Suprapubic skin (tissue), 4 donors: ENCODE measurements around the gene CATSPER2. TPM values are rescaled to one million over a fixed set of nuclear protein-coding genes. Genes with fewer than 3 reads are reported as not detected.
"Not testable (repeated sequence)": the region's sequence is repeated elsewhere in the genome, so short reads cannot be mapped to it uniquely, and the experiment has no call there.

Source experiments
- DNase-seq, 2 donors: peaks; one replicate each; pipeline ENCODE4 v3.0.0-alpha.2; 2019; ENCODE audit warnings: low spot score in 2 of 2
- H3K27ac ChIP-seq: fragments of 200-600 bp; sonication (generic); one replicate; pipeline ENCODE4 v1.5.1; 2019
- H3K27me3 ChIP-seq: fragments of 200-600 bp; sonication (generic); one replicate; pipeline ENCODE4 v1.5.1; 2019
- H3K36me3 ChIP-seq: fragments of 200-600 bp; sonication (generic); one replicate; pipeline ENCODE4 v1.5.1; 2019
- H3K4me1 ChIP-seq: fragments of 200-600 bp; sonication (generic); one replicate; pipeline ENCODE4 v1.5.1; 2019
- H3K4me3 ChIP-seq: fragments of 200-600 bp; sonication (generic); one replicate; pipeline ENCODE4 v1.5.1; 2019; ENCODE audit warnings: mild to moderate bottlenecking
- H3K9me3 ChIP-seq: fragments of 200-600 bp; sonication (generic); one replicate; pipeline ENCODE4 v1.5.1; 2019
- EP300 ChIP-seq: sonication (generic); formaldehyde crosslinking; IDR thresholded peaks from one replicate; pipeline ENCODE4 v1.6.1; 2017; ENCODE audit warnings: antibody characterized with exemption
- POLR2A ChIP-seq, 2 donors: fragments of 450-650 bp; IDR thresholded peaks; one replicate each; pipeline ENCODE4 v1.6.1; 2017; ENCODE audit warnings: antibody characterized with exemption in 2 of 2, mild to moderate bottlenecking in 2 of 2, moderate library complexity in 2 of 2
- POLR2AphosphoS5 ChIP-seq, 3 donors: sonication (generic); formaldehyde crosslinking; IDR thresholded peaks; one replicate each; pipeline ENCODE4 v1.6.1; 2017; ENCODE audit warnings: antibody characterized with exemption in 3 of 3
- WGBS: methylation state at CpG from one replicate; pipeline ENCODE4 v1.1.5; 2018; 5-methylcytosine and 5-hydroxymethylcytosine counted together
- total RNA-seq, 4 donors: library from RNA; depleted of rRNA; stranded (reverse); fragments of >200 nt; gene quantifications; one replicate each; pipeline ENCODE4 v1.1.0, GENCODE V29; 2016
- TF ChIP-seq, protein P1 (sequence below), 2 donors: fragments of 200-600 bp in 1 of 2; fragments of 450-650 bp in 1 of 2; sonication (generic) in 1 of 2; IDR thresholded peaks; one replicate each; pipeline ENCODE4 v1.5.1; 2016 to 2019; ENCODE audit warnings: antibody characterized with exemption in 2 of 2, mild to moderate bottlenecking in 1 of 2, moderate library complexity in 1 of 2

Gene CATSPER2
- 1 to 10 TPM; 1.8 to 6.5 (median 3.2) TPM for total RNA-seq

GRCh38 chr15:43648649-43649429, at the start of gene CATSPER2:
Gene CATSPER2 (minus strand): TSS chr15:43648844. CDS start chr15:43648061, 783 bp downstream.
- peaks cover 21% of the 10 kb centered on the region for H3K36me3 ChIP-seq
- no peaks in the 10 kb centered on the region for H3K4me1 ChIP-seq
- H3K9me3 ChIP-seq, result no peaks in the 10 kb centered on the region
- no peak within 1 kb of the TSS for H3K4me3 ChIP-seq
- no peak for TF ChIP-seq POLR2AphosphoS5 (IDR thresholded peaks at IDR 0.05)
- no peak for TF ChIP-seq POLR2A (IDR thresholded peaks at IDR 0.05)
- TF ChIP-seq, protein P1, sequence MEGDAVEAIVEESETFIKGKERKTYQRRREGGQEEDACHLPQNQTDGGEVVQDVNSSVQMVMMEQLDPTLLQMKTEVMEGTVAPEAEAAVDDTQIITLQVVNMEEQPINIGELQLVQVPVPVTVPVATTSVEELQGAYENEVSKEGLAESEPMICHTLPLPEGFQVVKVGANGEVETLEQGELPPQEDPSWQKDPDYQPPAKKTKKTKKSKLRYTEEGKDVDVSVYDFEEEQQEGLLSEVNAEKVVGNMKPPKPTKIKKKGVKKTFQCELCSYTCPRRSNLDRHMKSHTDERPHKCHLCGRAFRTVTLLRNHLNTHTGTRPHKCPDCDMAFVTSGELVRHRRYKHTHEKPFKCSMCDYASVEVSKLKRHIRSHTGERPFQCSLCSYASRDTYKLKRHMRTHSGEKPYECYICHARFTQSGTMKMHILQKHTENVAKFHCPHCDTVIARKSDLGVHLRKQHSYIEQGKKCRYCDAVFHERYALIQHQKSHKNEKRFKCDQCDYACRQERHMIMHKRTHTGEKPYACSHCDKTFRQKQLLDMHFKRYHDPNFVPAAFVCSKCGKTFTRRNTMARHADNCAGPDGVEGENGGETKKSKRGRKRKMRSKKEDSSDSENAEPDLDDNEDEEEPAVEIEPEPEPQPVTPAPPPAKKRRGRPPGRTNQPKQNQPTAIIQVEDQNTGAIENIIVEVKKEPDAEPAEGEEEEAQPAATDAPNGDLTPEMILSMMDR (IDR thresholded peaks at IDR 0.05), result no peak
- TF ChIP-seq EP300, result no peak
- no peak within 1 kb of the TSS for H3K27ac ChIP-seq
- no peak for DNase-seq
- H3K27me3 ChIP-seq, result no peaks in the 10 kb centered on the region
- 93% methylated on average over 79 of the region's 85 CpGs for WGBS

DNA sequence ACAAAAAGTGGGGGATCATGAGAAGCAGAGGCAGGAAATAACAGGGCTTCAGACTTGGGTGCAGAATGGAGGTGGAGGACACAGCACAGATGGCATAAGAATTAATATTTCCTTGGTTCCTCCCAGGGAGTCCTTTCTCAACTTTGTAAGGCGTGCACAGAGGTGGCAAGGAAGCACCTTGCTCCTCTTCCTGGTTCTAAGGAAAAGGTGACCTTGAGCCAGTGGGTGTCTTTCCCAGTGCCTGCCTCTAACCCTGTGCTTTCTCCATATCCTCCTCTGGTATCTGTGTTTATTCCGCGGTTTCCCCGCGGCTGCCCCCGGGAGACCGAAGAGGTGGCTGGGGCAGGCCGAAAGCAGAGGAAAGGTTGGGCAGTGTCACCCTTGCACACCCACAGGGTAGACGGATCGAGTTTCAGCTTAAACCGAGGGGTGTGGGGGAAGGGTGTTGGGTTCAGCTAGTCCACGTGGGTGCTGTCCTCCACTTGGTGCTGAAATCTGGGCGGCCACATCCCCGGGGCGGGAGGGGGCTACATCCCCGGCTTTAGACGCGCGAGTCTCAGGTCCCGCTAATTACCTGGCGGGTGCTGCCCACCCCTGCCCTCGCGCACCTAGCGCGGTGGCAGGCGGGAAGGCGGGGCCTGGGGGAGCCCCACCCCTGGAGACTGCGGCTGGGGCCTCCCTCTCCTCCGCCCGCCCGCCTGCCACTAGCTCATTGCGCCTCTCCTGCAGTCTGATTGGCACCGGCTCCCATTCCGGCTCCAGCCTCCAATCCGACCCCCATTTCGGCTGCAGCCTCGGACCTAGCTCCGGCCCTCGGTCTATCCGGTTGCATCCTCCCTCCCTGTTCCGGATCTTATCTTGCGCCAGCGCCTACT, 44.7 kb upstream of the CATSPER2 start, which contains the start of gene CKMT1A:
Gene CKMT1A, plus strand, starts transcription at position 712 of the 875 bp plus-strand sequence. CDS start 192 bp downstream, outside the sequence.
- H3K27me3 ChIP-seq, H3K9me3 ChIP-seq, H3K27ac ChIP-seq, H3K4me3 ChIP-seq, H3K4me1 ChIP-seq, H3K36me3 ChIP-seq, DNase-seq: not testable (repeated sequence)
- WGBS, result no CpG with 5 or more reads among the region's 43 CpGs

DNA sequence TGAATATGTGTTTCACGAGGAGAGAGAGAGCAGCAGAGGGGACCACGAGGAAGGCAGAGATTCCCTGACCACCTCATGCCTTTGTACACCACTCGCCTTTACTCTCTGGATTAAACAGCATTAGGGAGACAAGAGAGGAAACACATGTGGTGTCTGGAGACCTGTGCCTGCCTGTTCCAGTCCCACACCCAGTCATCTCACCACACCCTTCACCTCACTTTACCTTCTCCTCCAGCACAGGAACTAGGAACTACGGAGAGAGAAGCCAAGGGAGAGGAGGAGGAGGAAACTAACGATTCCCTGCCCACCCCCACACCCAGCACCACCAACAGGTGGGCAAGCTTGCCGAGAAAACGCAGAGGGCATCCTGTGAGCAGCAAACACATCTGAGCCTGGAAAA, 44.0 kb upstream of the CATSPER2 start:
- H3K4me1 ChIP-seq, H3K27me3 ChIP-seq, H3K27ac ChIP-seq, H3K9me3 ChIP-seq, H3K4me3 ChIP-seq, H3K36me3 ChIP-seq, DNase-seq: not testable (repeated sequence)
- no CpG with 5 or more reads among the region's 7 CpGs for WGBS

DNA sequence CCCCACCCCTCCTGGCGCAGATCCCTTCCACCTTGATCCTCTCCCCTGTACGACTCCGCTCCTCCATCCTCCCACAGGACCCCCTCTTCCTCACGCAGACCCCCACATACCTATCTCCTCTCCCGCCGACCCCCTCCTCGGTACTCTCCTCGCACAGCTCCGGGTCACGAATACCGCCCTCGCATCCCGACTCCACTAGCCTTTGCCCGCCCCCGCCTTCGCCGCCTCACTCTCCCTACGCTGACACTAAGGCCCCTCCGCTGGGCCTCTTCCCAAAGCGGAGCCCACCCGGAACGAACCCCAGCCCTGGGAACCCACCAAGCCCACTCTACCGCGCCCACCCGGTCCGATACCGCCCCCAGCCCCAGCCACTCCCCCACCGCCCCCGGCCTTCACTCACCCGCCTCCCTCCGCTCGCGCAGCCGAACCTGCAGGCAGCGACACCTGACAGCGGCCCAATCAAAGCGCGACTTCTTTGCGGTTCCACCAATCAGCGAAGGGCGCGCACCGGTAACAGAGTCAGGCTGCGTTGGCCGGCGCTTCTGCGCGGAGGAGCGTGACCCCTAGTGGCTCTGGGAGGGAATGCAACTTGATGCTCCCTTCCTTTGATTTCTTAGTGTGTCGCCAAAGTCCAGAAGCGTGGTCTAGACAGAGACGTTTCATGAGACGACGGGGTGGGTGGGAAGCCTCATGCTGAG, 41.1 kb upstream of the CATSPER2 start:
- DNase-seq, H3K27me3 ChIP-seq, H3K9me3 ChIP-seq, H3K36me3 ChIP-seq, H3K4me3 ChIP-seq, H3K4me1 ChIP-seq, H3K27ac ChIP-seq: not testable (repeated sequence)
- no CpG with 5 or more reads among the region's 54 CpGs for WGBS

DNA sequence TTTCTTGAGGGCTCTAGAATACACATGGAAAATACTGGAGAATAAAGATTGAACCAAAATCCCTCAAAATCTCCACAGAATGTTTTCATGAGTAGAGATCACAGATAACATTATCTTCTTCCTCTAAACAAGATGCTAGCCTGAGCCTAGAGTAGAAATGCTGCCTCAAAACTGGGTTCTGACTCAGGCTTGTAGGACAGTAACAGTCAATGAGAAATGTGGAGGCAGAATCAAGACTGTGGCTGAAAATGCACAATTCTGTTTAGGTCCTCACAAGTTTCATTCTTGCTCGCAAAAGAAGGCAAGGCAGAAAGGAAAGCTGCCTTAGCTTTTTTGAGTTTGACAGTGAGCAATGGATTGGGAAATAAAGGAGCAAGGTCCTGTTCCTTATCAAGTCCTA, 25.5 kb upstream of the CATSPER2 start:
- no CpG with 5 or more reads among the region's 1 CpG for WGBS

DNA sequence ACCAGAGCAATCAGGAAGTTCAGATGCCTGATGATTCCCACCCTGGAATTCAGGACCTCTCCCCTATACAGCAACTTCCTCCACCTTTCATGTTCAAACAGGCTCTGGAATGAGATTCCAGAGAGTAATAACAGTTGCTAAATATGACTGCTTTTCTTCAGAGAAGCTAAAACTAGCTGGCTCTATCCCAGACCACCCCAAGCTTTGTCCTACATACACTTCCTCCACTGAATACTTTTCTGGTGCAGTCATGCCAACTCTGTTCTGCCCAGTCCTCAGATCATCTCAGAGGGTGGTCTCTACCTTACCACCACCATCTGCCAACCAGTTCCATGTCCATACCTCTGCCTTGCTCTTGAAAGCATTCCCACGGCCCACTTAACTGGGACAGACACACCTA, 17.5 kb upstream of the CATSPER2 start:
- H3K4me1 ChIP-seq, H3K36me3 ChIP-seq, H3K4me3 ChIP-seq, H3K9me3 ChIP-seq, DNase-seq, H3K27me3 ChIP-seq, H3K27ac ChIP-seq: not testable (repeated sequence)
- no CpG with 5 or more reads among the region's 1 CpG for WGBS

More for the DNA sequence above, 25.5 kb upstream of the CATSPER2 start:
- H3K27me3 ChIP-seq, H3K4me1 ChIP-seq, H3K9me3 ChIP-seq, DNase-seq, H3K36me3 ChIP-seq, H3K4me3 ChIP-seq, H3K27ac ChIP-seq: not testable (repeated sequence)

DNA sequence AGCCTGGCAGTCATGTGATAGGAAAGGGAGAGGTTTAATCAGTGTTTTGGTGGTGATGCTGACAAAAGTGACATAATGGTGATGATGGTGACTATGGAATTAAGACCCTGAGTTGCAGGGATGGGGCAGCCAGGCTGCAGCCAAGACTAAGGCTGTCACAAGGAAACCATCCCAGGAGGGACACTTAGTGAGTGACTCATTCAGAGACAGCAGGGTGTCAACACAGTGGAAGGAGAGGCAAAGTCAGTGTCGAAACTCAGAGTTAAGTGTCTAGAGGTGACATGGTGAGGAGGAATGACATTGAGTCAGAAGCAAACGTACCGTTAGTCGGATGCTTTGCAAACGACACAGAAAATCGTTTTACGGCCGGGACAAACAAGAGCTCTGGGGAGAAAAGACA, 14.7 kb upstream of the CATSPER2 start:
- not testable (repeated sequence) for H3K4me1 ChIP-seq, H3K4me3 ChIP-seq, H3K27ac ChIP-seq, DNase-seq, H3K9me3 ChIP-seq, H3K36me3 ChIP-seq, H3K27me3 ChIP-seq
- no CpG with 5 or more reads among the region's 8 CpGs for WGBS

GRCh38 chr15:43662293-43662692, 13.6 kb upstream of the CATSPER2 start:
- H3K9me3 ChIP-seq, H3K4me1 ChIP-seq, H3K4me3 ChIP-seq, H3K27ac ChIP-seq, DNase-seq, H3K27me3 ChIP-seq, H3K36me3 ChIP-seq: not testable (repeated sequence)
- no CpG with 5 or more reads among the region's 2 CpGs for WGBS

- H3K36me3 ChIP-seq, H3K9me3 ChIP-seq, H3K4me1 ChIP-seq, H3K4me3 ChIP-seq, DNase-seq, H3K27me3 ChIP-seq, H3K27ac ChIP-seq: not testable (repeated sequence)
- WGBS, result no CpG with 5 or more reads among the region's 10 CpGs
Measured at GRCh38 chr15:43659727-43660126, 11.1 kb upstream of the CATSPER2 start.

DNA sequence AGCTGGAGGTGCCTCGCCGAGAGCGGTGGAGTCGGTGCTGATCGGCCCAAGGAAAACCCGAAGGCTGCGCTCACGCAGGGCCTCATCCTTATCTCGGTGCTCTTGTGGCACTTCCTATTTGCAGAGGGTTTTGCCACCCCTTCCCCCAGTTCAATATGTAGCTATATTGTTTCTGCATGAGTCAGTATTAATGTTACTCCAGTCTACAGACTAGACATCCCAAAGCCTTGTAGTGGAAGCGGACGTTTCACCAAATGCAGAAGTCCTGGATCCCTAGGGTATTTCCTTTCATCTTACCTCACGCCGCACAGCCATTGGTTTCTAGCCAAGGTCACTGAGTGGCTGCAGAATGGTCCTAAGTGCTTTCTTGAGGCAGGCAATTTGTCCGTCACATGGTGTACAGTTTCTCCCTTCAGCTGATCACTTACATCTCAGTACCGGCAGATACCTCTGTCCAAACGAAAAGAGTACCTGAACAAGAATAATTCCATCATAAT, 834 bp upstream of the CATSPER2 start:
- not testable (repeated sequence) for H3K9me3 ChIP-seq, DNase-seq, H3K4me1 ChIP-seq, H3K27me3 ChIP-seq, H3K4me3 ChIP-seq, H3K27ac ChIP-seq
- 98% methylated on average over 16 of the region's 16 CpGs for WGBS
- H3K36me3 ChIP-seq, result peaks cover 21% of the 10 kb centered on the region

- not testable (repeated sequence) for DNase-seq, H3K4me1 ChIP-seq, H3K27ac ChIP-seq, H3K36me3 ChIP-seq, H3K4me3 ChIP-seq, H3K9me3 ChIP-seq, H3K27me3 ChIP-seq
- 94% methylated on average over 8 of the region's 8 CpGs for WGBS
Measured at GRCh38 chr15:43638464-43639204, 10.0 kb downstream of the CATSPER2 start.
